RCC 7860 (cell line): ENCODE data around the gene RFXAP.

ENCODE experiments used
- DNase-seq: peaks from one replicate; pipeline ENCODE4 v3.0.0-alpha.2; 2015; ENCODE audit warnings: low spot score
- FAIRE-seq: peaks from 2 replicates; lab custom pipeline; 2012; peaks lifted over from hg19 to GRCh38; lab: Jason Lieb, UNC

RFXAP gene

GRCh38 chr13:36815062-36815461, 4.0 kb upstream of the RFXAP start:
- FAIRE-seq = no peak
- DNase-seq = no peak

GRCh38 chr13:36817996-36818803, 822 bp upstream of the RFXAP start:
- DNase-seq = no peak
- no peak for FAIRE-seq

GRCh38 chr13:36819739-36820090, 693 bp downstream of the RFXAP start:
- no peak for FAIRE-seq
- DNase-seq = no peak

- no peak for DNase-seq
- no peak for FAIRE-seq
These were observed 1.2 kb downstream of the RFXAP start for GRCh38 chr13:36820222-36820621.

- DNase-seq (no peak), FAIRE-seq (no peak)
These were observed 3.8 kb downstream of the RFXAP start for GRCh38 chr13:36822785-36823184.

- no peak for DNase-seq
- no peak for FAIRE-seq
These were observed 10.7 kb downstream of the RFXAP start for GRCh38 chr13:36829753-36830152.

- DNase-seq (no peak), FAIRE-seq (no peak)
These were observed 12.3 kb downstream of the RFXAP start for GRCh38 chr13:36831291-36831690.

- DNase-seq (no peak), FAIRE-seq (no peak)
These were observed 15.3 kb downstream of the RFXAP start for GRCh38 chr13:36834299-36834698.

- no peak for FAIRE-seq
These were observed 18.5 kb downstream of the RFXAP start for GRCh38 chr13:36837354-36838092.

GRCh38 chr13:36839281-36839680, 20.3 kb downstream of the RFXAP start:
- no peak for FAIRE-seq

More at GRCh38 chr13:36837354-36838092, 18.5 kb downstream of the RFXAP start:
- no peak for DNase-seq

GRCh38 chr13:36839981-36840380, 21.0 kb downstream of the RFXAP start:
- DNase-seq = no peak
- FAIRE-seq = no peak

More at GRCh38 chr13:36839281-36839680, 20.3 kb downstream of the RFXAP start:
- DNase-seq = no peak

- FAIRE-seq (no peak), DNase-seq (no peak)
These were observed 21.8 kb downstream of the RFXAP start for GRCh38 chr13:36840718-36841250.

GRCh38 chr13:36841391-36841790, 22.4 kb downstream of the RFXAP start:
- FAIRE-seq (no peak), DNase-seq (no peak)

GRCh38 chr13:36847606-36848005, 28.6 kb downstream of the RFXAP start:
- DNase-seq (no peak), FAIRE-seq (no peak)

GRCh38 chr13:36848199-36848982, 29.4 kb downstream of the RFXAP start:
- no peak for FAIRE-seq

GRCh38 chr13:36850790-36851438, 31.9 kb downstream of the RFXAP start:
- FAIRE-seq = no peak
- no peak for DNase-seq

More at GRCh38 chr13:36848199-36848982, 29.4 kb downstream of the RFXAP start:
- DNase-seq = no peak

- no peak for FAIRE-seq
- no peak for DNase-seq
These were observed 38.2 kb downstream of the RFXAP start for GRCh38 chr13:36857253-36857652.

- no peak for FAIRE-seq
- peak; percentile 56 for DNase-seq
These were observed 39.3 kb downstream of the RFXAP start for GRCh38 chr13:36858290-36858689.

- DNase-seq = no peak
- FAIRE-seq = no peak
These were observed 40.2 kb downstream of the RFXAP start for GRCh38 chr13:36859259-36859658.

- no peak for FAIRE-seq
- DNase-seq = no peak
These were observed 43.1 kb downstream of the RFXAP start for GRCh38 chr13:36862002-36862685.
